Kidney tubule cell (primary cell): Measurements from ENCODE around the gene RND3.

Experiments used
- DNase-seq: peaks from one replicate; pipeline ENCODE4 v3.0.0-alpha.2; 2018; ENCODE audit warnings: low spot score

RND3 gene

DNA sequence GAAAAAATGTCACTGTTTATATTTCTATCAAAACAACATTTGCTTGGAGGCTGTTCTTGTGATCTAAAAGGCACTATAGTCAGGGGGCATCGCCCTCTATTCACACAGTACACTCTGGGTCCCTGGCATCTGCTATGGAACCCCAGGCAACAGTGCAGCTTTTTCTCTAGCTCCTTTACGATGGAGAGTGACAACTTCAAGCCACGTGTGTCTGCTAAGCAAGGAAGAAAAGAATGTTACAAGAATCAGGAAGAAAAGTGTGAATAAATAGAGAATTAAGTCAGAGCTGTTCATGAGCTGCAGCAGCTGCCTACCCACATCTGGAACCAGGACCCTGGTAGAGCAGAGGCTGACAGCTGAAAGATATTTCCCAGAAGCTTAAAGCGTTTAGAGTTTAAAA is 11.2 kb downstream of the RND3 start:
- DNase-seq, result peak; percentile 39

DNA sequence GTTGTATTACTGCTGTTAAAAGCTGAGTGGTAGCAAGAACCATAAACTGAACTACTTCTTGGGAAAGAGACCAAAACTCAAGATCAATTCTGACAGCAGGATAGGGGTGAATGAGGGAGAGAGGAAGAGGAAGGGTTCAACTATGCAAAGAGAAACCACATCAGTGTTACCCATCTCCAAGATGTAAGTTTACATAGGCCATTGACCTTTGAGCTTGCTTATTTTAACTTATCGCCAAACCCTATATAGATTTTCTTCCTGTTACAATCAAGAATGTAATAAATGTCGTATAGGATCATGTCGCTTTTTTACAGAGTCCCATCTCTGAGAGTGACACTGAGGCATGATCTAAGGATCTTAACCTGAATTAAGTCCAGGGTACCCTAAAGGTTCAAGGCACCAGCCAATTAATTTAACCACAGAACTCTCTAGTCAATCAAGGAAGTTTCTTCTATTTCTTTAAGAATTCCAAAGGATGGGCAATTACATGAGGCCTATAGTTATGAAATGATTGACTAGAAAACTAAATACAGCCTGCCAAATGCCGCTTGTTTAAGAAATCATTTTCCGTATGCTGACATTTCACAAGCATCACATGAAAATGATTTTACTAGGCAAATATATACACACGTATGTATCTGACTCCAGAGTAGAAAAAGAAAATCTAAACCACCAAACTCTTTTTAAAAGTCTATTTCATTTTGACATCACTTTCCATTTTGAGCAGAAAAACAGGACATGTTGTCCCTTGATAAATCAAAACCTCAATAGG is 11.8 kb downstream of the RND3 start:
- no peak for DNase-seq

DNA sequence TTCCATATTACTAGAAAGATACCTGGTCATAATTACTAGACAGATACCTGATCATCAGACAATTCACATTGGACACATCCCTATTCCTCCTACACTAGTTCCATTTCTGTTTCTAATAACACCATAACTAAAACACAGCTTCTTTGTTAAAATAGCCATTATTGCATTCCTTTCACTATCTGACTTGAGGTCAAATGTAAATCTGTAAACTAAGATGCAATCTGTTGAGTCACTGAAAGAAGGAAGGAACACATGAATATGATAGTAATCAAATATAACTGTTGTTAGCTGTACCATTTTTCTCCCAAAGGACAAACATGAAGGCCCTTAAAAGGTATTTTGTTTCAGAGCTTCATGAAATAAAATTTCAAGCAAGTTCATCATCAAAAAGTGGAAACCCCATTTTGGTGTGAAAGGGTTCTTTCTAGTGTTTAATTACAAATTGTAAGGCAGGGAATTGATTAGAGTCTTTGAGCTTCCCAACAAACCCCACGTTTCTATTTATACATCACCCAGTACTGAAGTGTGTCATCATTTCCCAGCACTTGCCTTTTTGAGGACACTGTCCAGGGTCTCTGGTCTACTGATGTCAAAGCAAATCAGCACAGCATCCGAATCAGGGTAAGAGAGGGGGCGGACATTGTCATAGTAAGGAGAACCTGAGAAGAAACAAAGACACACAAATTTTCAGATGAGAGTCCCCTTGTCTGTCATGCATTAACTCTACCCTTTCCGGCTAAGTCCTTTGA is 13.0 kb downstream of the RND3 start:
- DNase-seq, result peak; percentile 25

DNA sequence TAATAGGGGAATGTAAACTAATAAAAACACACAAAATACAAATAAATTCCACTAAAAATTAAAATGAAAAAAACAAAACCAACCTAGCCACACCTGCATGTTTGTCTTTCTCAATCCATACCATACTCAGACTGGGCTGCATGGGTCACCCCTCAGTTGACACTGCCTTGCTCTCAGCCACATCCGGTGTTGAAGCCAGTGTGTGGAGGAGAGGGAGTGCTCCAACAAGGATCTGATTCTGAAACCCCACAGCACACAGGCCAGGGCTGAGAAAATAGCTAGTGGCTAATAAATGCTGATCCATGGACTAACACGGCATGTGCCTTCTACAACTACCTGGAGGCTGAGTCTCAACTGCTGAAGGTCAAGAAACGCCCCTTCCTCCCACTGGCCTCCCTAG is 13.7 kb downstream of the RND3 start:
- peak; percentile 23 for DNase-seq

DNA sequence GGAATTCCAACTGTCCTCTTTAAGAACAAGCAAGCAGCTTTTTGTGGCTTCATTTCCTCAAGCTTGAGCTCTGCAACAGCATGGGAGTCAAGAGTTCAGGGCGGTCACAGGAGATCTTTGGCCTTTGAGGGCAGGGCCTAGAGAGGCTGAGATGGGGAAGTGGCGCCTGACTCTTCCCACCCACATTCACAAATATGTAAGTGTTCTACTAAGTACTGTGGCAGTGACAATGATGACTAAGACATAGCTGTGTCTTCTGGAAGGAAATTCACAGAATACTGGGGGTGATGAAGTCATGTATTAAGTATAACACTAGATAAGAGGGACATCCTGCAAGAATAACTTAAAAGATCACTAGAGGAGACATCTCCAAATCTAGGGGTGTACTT is 15.0 kb downstream of the RND3 start:
- peak; percentile 95 for DNase-seq

DNA sequence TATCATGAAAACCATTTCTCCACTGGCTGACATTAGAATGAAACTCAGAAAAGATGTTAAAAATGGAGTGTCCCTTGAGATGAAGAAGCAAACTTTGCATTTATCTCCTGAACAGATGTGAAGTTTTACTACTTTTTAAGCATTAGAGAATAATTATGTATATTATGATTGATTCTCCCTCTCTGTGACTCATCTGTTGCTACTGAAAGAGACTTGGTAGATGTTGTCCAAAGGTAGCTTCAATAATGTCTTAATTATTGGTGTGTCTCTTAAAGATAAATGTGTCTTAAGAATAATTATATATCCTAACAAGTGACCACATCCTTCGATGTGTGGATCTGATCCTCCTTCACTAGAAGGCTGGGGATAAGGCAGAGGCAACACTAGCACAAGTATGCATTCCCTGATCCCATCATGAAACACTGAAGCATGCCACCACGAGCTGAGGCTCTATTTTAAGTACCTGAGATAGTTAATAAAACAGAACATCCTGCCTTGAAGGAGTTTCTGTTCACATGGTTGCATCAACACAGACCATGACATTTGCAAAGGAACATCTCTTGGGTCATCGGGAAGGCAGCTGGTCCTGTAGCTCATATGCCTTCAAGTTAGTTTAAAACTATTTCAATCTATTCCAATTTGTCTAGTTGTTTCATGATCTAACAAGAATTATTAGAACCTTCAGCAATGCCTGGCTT is 15.5 kb downstream of the RND3 start:
- DNase-seq, result no peak

DNA sequence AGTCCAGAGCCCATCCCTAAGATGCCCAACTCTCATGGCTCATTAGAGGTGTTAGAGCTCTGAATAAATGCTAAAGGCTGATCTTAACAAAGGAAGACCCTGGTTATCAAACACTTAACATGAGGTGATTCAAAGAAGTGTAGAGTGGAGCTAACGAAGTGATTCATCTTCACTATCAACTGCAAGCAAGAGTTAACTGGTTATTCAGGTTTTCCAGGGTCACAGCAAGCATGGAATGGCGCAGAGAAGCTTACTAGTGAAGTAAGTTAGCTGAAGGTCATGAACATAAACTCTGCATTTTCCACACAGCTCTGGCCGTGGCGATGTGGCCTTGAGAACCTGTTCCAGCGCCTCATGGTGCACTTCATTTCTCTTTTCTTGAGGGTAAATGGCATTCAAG is 17.0 kb downstream of the RND3 start:
- peak; percentile 45 for DNase-seq

DNA sequence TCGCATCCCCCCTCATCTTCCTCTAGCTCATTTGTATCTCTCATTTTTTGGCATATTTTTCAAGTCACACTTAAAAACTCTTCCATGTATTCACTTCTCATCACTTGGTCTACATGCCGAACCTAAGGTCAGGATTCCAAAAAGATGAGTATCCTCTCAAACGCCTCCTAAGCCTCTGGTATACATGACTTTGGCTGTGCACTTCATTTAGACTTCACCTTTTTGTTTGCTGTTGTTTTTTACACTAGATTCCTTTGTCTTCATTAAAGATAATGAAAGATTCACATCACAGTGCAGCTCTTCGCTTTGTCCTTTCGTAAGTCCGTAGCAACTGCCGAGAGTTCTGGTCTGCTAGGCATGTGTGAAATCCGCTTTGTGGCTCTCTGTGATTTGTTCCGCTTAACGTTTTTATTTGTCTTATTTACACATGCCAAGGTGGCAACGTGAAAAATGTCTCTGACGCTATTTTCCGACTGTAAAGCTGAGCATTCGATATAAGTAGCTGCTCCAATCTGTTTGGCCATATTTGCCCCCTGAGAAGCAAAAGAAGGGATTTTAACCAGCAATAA is 17.7 kb downstream of the RND3 start:
- peak; percentile 23 for DNase-seq

DNA sequence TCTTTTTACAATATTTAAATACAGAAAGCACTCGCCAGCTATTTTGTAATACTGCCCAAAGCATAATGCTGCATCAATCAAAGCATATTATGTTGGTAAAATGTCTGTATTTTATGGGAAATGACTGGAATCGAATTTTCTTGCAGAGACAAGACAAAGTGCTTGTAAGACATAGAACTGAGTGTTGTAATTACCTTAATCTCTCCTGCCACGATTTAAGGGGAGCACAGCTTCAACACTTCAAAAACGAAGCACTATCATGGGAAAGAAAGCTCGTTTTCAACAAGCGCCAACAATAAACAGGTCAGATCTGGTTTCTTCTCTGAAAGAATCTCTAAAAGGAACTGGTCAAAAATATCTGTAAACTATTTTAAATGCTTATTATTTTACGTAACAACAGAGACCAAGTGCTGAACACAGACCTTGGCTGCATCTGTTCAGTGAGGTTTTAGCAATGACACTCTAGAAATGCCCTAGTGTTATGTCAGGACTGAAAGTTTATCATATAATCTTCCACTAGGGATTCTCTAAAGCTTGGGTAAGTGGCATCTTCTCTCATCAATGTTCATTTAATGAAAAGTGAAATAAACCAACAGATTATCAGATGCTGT is 19.0 kb downstream of the RND3 start:
- DNase-seq, result peak; percentile 6

DNA sequence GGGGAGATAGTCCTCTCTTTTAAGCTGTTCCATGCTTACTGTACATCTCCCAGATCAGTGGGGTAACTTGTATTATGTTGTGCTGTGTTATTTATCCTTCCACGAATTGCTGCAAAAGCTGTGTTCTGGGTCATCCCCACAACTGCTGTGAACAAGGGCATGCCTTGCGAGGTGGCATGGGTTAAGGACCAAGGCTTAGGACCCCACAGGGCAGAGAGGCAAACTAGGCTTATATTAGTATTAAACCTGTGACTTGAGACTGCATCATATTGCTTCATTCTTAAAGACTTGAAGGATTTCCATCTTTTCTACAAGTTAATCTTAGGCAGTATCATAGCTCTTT is 19.9 kb downstream of the RND3 start:
- DNase-seq, result no peak

DNA sequence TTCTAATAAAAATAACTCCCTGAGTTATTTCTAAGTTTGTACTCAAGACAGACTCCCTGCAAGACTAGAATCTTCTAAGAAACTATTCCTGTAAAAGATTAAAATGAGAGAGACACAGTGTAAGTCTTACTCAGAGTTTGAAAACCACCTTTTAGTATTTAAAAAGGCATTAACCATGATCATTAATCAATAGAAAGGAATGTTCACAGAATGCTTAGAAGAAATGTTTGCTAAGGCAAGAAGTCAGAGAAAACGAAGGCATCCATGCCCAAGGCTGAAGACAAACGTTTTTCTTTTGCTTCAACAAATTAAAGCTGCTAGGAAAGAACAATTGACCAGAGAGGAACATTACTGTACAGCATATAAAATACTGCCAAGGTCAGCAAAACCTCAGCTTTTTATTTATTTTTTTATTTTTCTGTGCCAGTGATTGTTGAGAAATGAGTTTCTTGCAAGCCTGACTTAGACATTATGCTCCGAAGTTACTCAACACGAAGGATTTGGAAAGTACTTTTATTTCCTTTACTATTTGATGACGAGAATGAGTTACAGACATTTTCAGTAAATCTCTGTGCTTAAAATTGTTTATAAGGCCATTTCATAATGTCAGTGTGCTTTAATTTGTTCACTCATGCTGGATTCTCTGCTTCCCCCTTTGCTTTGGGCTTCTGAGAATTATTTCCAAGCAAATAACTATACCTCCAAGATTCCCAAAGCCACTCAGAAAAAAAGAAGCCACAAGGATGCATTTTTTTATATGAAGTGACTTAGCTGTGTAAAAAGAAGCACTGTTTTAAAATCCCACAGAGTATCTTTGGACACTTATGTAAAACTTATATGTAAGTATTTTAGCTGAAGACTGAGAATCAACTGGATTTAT is 20.5 kb downstream of the RND3 start:
- peak; percentile 80 for DNase-seq

DNA sequence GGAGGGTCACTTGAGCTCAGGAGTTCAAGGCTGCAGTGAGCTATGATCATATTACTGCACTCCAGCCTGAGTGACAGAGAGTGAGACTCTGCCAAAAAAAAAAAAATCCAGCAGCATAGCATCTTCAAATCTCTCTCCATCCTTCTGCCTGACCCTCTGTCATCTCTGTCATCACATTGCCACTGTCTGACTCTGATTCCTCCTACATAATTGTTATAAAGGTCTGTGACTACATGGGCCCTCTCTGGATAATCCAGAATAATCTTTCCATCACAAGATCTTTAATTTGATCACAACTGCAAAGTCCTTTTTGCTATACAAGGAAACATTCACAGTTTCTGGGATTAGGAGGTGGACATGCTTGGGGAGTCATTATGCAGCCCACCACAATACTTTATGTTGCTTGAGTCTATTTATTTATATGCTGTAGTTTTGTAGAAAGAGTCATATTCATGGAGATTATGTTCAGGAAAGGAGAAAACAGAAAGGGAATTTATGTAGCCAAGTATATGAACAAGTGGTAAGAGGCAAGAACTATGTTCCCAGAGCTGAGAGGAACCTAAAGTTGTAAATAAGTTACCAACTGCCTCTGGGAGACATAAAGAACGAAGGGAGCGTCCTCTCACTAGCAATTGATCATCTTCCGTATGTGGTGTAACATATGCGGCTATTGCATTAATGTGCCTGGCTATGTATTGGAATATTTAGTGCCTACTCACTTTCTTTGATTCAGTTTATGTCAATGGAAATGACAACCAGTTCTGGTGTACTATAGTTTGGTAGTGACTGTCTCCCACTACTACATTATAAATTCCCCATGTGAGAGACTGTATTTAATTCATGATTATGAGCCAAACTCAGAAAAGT is 21.5 kb downstream of the RND3 start:
- DNase-seq, result peak; percentile 63

DNA sequence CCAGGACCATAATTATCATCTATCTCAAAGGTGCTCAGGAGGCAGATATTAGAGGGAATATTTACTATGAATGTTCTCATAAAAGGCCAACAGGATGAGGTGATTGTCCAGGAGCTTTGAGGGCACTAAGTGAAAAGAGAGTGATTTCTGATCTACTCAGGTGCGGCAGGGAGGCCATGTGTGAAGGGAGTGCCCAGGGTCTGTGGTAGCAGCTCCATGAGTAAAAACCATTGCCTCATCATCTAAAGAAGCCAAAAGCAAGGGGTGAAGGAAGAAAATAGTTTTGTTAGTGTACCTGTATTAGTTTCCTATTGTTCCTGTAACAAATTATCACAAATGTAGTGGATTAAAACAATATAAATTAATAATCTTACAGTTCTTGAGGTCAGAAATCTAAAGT is 22.5 kb downstream of the RND3 start:
- peak; percentile 68 for DNase-seq

DNA sequence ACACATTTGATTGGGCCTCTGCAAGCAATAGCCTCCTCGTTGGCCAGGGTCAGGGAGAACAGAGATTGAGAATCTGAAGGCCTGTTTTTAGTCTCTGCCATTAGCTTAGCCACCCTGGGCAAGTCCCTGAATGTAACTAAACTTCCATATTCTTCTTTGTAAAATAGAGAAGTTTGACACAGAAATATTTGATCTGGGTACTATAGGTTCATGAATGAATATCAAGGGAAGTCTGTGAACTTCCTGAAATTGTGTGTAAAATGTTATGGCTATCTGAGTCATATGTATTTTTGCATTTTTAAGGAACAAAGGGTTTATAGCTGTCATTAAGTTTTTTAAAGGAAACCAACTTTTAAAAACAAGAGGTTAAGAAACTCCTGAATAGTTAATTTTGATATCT is 23.2 kb downstream of the RND3 start:
- no peak for DNase-seq

DNA sequence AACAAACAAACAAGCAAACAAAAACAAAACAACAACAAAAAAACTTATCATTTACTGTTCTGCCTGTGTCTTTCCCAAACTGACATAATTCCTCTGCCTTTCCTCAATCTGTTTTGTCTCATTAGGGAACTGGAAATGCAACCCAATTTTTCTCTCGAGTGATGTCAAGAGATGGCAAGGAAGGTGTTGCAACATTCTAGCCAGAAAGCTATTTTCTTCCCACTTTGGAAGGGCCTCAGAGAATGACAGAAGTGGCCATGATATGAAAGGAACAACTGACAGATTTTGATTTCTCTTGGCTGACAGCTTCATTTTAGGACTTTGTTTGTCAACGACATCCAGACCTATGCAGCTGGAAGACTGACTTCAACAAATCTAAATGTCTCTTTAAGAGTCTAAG is 24.7 kb downstream of the RND3 start:
- no peak for DNase-seq

DNA sequence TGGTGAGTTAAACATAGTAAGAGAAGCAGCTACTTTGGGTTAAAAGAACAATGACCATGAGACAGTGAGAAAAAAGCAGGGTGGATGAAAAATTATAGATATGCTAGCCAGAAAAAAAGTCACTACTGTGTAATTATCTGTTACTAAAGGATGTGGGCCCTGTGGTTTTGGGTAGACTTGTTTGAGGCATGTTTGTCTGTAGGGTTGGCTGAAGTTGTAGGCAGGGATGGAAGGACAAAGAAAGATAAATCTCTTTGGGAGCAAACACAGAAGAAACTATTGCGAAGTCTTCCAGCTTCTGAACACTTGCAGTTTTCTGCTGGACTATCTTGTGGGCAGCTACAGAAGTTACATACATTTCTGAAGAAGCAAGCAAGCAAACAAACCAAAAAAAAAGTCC is 28.2 kb downstream of the RND3 start:
- DNase-seq, result no peak

DNA sequence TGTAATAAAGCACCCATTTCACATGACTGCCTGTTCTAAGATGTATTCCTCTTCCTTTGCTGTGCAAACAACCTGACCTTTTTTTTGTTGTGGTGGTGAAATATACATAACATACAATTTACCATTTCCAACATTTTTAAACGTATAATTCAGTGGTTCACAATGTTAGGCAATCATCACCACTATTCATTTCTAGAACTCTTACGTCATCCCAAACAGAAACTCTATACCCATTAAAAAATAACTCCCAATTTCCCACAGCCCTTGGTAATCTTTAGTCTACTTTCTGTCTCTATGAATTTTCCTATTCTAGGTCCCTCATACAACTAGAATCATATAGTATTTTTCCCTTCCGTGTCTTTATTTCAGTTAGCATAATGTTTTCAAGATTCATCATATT is 36.7 kb downstream of the RND3 start:
- DNase-seq, result no peak

DNA sequence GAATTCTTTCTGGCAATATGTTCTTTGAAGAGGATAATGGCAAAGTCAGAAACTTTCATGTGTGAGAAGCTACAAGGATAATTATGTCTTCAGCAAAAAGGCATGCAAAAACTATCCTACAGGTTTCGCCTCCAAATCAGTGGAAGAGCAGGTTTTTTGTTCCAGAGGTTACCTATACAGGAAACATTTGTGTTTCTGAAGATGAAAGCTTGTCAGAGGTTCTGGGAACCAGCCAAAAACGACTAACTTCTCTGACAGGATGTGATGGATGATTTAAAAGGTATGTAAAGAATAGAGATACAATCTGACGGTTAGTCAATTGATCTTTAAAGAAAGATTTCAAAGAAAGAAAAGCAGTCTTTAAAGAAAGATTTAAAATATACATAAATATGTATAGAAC is 37.6 kb downstream of the RND3 start:
- peak; percentile 34 for DNase-seq

DNA sequence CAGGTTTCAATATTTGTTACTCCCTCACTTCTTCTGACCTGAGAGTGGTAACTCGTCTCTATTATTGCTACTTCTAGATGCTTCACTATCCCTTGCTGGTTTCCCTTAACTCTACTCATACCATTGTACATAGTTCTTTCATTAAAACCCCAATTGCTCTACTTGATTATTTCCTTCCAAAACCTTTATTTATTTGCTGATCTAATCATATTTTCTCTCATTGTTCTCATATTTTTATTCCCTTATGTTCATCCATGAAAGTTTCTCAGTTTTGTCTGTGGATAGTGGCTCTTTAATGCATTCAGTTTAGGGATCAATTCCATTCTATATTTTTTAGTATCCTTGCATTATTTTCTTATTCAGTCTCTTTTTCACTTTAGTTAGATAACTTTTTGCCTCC is 42.1 kb downstream of the RND3 start:
- no peak for DNase-seq

DNA sequence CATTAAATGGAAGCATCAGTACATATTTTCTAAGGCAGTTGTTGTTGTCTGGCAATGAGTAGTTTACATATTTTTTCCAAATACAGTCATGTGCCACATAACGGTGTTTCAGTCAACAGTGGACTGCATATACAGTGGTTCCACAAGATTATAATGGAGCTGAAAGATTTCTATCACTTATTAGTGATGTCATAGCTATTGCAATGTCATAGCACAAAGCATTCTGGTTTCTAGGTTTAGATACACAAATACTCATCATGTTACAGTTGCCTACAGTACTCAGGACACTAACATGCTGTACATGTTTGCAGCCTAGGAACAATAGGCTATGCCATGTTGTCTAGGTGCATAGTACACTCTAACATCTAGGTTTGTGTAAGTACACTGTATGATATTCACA is 45.0 kb downstream of the RND3 start:
- no peak for DNase-seq
